Retinal pigment epithelial cell (primary cell): ENCODE data around the gene KCNAB2.

Experiments used
- DNase-seq: peaks from one replicate; pipeline ENCODE4 v3.0.0-alpha.2; 2010; ENCODE audit warnings: low read depth
- H3K4me3 ChIP-seq: 2 replicates; pipeline ENCODE4 v1.5.1; 2011; ENCODE audit warnings: mild to moderate bottlenecking, low read length, control low read depth, moderate library complexity
- TF ChIP-seq, protein P1 (sequence below): conservative IDR thresholded peaks from 2 replicates; pipeline ENCODE4 v1.5.1; 2011; ENCODE audit warnings: low read depth, low read length, control low read depth, inconsistent platforms

The KCNAB2 gene

DNA sequence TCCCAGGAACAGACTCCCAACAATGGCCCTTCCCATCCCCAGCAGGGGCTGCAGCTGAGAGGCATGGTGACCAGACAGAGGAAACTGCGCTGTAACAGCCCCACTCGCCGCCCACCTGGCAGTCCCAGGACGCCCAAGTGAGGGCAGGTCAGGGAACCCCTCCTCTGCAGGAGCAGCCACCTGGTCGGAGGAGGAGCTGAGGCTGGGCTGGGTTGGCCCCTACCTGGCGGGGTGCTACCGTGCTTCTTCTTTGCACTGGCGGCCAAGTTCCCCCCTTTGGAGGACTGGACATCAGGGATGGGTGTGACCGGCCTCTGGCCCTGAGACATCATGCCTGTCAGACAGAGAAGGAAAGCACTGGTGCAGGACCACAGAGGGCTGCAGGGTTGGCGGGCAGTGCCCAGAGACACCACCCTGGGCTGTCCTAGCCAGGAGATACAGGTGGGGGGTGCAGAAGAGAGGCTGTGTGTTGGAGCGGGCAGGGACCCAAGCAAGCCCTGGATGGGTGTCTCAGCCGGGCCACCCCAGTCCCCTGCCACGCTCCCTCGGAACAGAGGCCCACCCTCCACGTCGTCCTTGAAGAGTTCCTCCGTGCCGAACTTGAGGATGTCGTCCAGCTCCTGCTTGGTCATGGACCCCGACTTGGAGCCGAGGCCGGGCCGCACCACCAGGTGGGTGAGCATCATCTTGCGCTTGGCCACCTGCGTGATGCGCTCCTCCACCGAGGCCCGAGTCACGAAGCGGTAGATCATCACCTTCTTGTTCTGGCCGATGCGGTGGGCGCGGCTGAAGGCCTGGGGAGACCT lies 82.8 kb downstream of the KCNAB2 start:
- DNase-seq, result no peak
- TF ChIP-seq, protein P1, sequence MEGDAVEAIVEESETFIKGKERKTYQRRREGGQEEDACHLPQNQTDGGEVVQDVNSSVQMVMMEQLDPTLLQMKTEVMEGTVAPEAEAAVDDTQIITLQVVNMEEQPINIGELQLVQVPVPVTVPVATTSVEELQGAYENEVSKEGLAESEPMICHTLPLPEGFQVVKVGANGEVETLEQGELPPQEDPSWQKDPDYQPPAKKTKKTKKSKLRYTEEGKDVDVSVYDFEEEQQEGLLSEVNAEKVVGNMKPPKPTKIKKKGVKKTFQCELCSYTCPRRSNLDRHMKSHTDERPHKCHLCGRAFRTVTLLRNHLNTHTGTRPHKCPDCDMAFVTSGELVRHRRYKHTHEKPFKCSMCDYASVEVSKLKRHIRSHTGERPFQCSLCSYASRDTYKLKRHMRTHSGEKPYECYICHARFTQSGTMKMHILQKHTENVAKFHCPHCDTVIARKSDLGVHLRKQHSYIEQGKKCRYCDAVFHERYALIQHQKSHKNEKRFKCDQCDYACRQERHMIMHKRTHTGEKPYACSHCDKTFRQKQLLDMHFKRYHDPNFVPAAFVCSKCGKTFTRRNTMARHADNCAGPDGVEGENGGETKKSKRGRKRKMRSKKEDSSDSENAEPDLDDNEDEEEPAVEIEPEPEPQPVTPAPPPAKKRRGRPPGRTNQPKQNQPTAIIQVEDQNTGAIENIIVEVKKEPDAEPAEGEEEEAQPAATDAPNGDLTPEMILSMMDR, result no peak
- no peak overlapping the region for H3K4me3 ChIP-seq

DNA sequence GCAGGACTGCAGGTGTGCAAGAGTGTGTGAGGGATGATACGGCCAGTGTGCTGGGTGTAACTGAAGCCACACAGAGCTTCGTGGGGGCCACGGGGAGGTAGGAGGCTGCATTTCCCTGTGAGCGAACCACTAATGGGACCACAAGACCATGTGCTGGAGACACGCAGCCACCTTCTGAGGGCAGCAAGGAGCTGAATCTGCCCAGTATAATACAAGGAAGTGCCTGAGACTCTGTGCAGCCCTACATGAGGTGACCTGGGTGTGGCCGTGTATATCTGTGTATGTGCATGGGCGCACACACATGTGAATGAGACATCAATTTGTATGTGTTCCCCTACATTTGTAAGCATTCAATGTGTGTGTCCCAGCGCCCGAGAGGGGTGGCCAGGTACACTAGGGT lies 83.6 kb downstream of the KCNAB2 start:
- no peak for DNase-seq
- TF ChIP-seq, protein P1, result no peak
- H3K4me3 ChIP-seq, result no peak overlapping the region

DNA sequence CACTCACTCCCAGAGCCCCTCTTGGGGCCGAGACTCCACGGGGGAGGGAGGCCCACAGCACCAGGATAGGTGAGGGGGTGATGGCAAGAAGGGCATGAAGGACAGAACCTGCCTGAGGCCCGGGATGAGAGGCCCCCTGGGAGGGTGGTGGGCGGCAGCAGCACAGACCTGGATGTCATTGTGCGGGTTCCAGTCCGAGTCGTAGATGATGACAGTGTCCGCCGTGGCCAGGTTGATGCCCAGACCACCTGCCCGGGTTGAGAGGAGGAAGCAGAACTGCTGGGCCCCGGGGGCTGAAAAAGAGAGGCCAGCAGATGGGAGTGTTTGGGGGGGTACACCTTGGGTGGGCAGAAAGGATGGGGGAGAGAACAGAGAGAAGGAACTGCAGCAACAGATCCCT lies 84.3 kb downstream of the KCNAB2 start:
- DNase-seq, result no peak
- no peak overlapping the region for H3K4me3 ChIP-seq
- TF ChIP-seq, protein P1, result no peak

DNA sequence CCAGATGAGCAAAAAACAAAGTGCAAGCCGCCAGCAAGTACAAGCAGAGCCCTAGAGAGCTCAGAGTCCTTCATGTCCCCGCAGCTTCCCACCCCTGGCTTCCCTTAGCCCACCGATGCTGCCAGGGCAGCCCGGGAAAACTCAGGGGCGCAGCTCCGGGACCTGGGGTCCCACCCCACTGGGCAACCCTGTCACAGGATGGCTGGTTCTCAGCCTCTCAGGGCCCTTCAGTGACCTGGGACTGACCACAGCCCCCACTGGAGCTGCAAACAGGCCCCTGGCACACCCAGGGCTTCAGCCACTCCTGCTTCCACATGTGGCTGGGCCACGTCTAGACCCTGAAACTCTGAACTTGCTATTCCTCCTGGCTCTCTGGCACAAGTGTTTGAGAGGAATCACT lies 84.9 kb downstream of the KCNAB2 start:
- H3K4me3 ChIP-seq, result no peak overlapping the region
- DNase-seq, result no peak
- TF ChIP-seq, protein P1, result no peak

DNA sequence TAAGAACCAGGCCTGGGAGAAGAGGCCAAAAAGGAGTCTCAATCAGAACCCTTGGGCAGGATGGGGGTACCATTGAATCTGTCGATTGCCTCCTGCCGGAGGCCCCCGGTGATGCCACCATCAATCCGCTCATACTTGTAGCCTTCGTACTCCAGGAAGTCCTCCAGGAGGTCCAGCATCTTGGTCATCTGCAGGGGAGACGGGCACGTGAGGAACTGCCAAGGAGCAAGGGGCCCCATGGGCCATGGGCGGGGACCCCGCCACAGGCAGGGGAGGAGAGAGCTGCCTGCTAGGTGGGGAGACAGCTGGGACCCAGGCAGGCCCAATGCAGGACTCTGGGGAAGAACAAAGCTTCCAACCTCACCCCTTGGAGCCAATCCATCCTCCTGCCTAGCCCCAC lies 85.9 kb downstream of the KCNAB2 start:
- no peak for DNase-seq
- TF ChIP-seq, protein P1, result no peak
- no peak overlapping the region for H3K4me3 ChIP-seq

DNA sequence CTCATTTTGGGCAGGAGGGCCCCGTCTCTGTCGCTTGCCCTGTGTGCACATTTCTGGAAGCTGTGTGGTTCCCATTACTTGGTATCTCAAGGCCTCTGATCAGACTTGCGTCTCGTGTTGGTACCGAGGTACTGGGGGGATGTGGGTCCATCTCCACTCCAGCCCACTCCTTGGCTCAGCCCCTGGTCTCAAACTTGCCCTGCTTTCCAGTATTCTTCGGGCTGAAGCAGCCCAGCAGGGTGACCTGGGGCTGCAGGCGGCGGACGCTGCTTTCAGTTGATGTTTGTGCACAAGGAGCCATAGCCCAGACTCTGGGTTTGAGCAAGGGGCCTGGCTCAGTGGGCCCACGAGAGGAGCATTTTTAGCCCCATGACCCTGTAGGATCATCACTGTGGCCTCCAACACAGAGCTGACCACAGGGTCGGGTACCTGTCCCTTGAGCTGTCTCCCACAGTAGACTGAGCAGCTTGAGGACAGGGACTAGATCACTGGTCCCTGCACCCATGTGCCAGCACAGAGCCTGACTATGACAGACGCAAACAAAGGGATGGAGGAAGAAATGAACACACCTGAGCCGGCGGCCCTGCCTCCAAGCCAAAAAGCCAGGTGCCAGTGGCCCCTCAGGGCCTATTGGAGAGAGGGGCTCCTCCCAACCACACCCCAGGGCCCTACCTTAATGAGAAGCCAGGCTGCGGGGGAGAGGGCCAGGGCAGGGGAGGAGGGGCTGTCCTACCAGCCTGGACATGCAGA lies 87.6 kb downstream of the KCNAB2 start:
- TF ChIP-seq, protein P1, result no peak
- no peak overlapping the region for H3K4me3 ChIP-seq
- no peak for DNase-seq
